Eye (tissue), 1 donor: ENCODE data around the gene DNASE2.
"Not testable (repeated sequence)": the region's sequence is repeated elsewhere in the genome, so short reads cannot be mapped to it uniquely, and the experiment has no call there.

Experiments
- DNase-seq: peaks from one replicate; pipeline ENCODE4 v3.0.0-alpha.2; 2015

The DNASE2 gene

DNA sequence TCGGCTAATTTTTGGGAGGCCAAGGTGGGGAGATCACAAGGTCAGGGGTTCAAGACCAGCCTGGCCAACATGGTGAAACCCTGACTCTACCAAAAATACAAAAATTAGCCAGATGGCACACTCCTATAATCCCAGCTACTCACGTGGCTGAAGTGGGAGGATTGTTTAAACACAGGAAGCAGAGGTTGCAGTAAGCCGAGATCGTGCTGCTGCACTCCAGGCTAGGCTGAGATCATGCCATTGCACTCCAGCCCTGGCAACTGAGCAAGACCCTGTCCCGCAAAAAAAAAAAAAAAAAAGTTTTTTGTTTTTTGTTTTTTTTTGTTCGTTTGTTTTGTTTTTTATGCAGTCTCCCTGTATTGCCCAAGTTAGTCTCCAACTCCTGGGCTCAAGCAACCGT, 21.7 kb downstream of the DNASE2 start:
- no peak for DNase-seq

GRCh38 chr19:12858041-12858928, 23.0 kb downstream of the DNASE2 start:
- no peak for DNase-seq

GRCh38 chr19:12856653-12857052, 24.6 kb downstream of the DNASE2 start:
- DNase-seq: no peak

DNA sequence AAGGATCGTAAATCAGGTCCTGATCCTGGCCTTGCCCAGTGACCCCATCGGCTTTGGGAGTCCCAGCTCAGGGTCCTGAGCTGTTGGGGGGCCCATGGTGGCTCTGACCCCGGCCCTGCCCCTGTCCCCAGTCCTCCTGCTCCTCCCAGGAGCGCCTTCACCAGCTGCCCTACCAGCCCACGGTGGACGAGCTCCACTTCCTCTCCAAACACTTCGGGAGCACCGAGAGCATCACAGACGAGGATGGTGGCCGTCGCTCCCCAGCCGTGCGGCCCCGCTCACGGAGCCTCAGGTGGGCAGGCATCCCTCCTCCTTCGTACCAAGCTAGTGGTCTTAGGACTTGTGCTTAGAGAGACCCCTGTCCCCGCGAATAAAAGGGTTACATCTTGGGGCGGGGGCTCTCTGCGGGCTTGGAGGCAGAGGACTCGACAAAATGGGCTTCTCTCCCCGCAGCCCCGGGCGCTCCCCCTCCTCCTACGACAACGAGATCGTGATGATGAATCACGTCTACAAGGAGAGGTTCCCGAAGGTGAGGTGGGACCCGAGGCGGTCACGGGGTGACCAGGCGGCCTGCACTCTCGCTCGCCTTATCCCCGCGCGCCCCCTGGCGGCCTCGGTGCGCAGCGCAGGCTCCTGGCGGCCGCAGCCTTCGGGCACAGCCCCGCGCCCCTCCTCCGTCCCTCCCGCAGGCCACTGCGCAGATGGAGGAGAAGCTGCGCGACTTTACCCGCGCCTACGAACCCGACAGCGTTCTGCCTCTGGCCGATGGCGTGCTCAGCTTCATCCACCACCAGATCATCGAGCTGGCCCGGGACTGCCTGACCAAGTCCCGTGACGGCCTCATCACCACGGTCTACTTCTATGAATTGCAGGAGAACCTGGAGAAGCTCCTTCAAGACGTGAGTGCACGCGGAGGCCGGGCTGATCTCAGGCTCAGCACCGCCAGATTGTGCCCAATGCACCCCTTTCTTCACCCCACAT, 33.8 kb downstream of the DNASE2 start:
- peak; percentile 93 for DNase-seq

- DNase-seq: not testable (repeated sequence)
Measured at GRCh38 chr19:12846613-12847012, 34.6 kb downstream of the DNASE2 start.

GRCh38 chr19:12843999-12844732, 37.1 kb downstream of the DNASE2 start:
- DNase-seq: no peak

DNA sequence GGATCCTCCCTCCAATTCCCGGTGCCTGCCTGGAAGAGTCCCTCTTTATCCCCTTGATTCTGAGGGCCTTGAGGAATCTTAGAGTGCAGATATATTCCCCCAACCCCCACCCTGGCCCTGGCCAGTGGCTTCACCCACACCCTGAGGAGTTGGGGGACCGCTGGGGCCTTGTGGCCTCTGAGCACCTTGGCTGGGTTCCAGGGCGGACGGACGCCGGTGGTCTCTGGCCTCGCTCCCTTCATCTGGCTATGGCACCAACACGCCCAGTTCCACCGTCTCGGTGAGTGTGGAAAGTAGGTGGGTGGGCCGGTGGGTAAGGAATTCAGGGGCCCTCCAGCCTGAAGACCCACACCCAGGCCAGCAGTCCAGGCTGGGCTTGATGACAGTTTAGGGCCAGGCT, 37.9 kb downstream of the DNASE2 start:
- DNase-seq: no peak

- DNase-seq: no peak
Measured at GRCh38 chr19:12842511-12842910, 38.7 kb downstream of the DNASE2 start.

- DNase-seq: peak; percentile 92
Measured at GRCh38 chr19:12841094-12841493, 40.2 kb downstream of the DNASE2 start.

DNA sequence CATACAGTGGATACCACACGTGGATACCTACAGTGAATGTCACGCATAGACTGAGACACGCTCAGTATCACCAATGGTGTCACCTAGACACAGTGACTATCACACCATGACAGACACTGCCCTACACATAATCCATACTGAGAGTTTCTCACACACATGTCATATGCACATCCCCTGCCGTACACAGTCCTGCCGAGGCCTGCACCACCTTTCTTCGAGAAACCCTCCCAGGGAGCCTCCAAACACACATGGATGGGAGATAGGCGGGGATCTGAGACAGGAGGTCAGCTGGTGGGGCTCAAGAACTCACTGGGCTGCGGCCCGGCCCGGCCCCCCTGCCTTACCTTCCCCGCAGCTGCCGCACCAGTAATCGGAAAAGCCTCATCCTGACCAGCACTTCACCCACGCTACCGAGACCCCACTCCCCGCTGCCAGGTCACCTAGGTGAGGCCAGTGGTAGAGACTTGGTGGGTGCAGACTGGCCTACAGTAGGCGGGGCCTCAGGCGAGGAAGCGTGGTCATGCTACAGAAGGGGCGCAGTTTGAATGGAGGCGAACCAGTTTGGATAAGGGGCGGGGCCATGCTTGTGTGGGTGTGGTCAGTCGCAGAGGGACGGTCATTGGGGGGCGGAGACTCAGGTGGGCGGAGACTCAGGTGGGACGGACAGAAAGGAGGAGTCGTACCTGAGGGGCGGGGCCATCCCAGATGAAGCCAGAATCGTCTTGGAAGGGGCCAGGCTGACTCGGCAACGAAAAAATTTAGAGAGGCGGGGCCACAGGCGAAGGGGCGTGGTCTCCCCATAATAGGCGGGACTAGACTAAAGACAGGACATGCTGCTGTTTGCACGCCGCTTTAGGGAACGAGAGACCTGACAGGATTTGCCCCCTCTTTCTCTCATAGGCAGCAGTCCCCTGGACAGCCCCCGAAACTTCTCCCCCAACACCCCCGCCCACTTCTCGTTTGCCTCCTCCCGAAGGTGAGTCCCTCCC, 40.9 kb downstream of the DNASE2 start:
- DNase-seq: peak; percentile 88

- DNase-seq: peak; percentile 63
Measured at GRCh38 chr19:12838886-12839756, 42.1 kb downstream of the DNASE2 start.

GRCh38 chr19:12838182-12838885, 42.9 kb downstream of the DNASE2 start, which contains the start of gene MAST1:
Gene MAST1 (plus strand): TSS chr19:12838515. CDS start chr19:12838573, 58 bp downstream.
- peak; percentile 79 for DNase-seq

DNA sequence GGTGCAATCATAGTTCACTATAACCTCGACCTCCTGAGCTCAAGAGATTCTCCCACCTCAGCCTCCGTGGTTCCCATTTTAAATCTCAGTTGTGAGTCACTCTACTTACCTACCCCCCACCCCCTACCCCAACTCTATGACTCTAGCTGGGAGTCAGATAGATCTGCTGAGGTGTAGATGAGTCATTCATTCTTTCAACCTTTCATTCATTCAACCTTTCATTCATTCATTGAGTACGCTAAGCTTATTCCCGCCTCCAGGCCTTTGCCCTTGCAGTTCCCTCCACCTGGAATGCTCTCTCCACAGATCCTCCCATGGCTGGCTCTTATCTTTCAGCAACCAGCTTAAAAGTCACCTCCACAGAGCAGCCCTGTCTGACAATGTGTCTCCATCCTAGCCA, 44.0 kb downstream of the DNASE2 start:
- DNase-seq: peak; percentile 8

DNA sequence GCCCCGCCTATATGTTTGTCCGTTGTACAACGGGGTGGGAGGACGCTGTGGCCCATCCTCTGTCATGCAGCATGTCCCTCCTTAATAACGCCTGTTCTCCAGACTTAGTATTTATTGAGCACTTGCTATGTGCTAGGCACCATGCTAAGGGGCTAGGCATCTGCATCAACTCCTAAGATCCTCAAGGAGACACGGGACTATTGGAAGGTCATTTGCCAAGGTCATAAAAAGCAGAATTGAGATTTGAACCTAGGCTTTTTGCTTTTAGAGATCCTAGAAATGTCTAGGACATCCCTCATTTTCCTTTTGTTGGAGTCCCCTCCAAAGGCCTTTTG, 44.8 kb downstream of the DNASE2 start:
- DNase-seq: no peak

- peak; percentile 67 for DNase-seq
Measured at GRCh38 chr19:12834976-12835757, 46.1 kb downstream of the DNASE2 start.

GRCh38 chr19:12834566-12834943, 46.7 kb downstream of the DNASE2 start, which contains the start of gene RTBDN:
Gene RTBDN (minus strand): TSS chr19:12834579. CDS start chr19:12829979, 4,600 bp downstream.
- no peak for DNase-seq

DNA sequence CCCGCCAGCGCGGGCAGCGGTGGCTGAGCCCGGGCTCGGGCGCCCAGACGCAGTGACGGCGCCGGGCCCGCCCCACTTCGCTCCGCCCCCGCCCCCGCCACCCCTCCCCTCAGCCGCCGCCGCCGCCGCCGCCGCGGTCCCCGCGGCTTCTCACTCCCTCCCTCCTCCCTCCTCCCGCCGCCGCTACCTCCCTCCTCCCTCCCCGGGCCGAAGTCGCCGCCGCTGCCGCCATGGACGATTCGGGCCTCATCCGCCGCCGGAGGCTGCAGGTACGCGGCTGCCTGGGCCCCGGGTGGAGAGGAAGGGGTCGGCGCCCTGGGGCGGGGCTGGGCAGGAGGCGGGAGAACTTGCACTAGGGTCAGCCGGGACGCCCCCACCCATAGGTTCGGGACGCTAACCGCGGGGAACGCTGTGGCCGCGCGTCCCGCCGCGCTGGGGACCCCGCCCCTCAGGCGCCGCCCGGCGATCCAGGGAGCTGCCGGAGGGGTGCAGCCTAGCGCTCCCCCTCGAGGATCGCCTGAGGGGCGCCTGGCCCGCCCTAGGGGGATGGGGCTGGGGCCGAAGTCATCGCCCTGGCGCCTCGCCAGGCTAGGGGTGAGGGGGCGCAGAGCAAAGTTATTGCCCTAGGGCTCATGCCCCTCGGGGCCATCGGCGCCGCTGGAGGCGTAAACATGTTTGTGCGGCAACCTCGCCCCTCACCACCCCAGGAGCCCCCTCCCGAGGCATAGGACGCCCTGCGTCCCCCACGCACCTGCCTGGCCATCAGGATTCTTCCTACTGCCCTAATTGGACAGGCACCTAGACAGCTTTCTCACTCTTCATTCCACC, 47.3 kb downstream of the DNASE2 start:
- peak; percentile 57 for DNase-seq

GRCh38 chr19:12833418-12833737, 47.9 kb downstream of the DNASE2 start:
- DNase-seq: no peak
